GM12878 (cell line): ENCODE results near the gene TMEM120B. TPM values are rescaled to one million over a fixed set of nuclear protein-coding genes. Genes with fewer than 3 reads are reported as not detected.
A peak's percentile ranks its signal among the peaks of the same experiment; 100 is the strongest.

Experiments used
- BHLHE40 ChIP-seq, 2 experiments: fragments of 450-650 bp in 1 of 2; IDR thresholded peaks; 2 replicates each; pipeline ENCODE4 v1.6.1; 2011 to 2017; ENCODE audit warnings: low read depth in 2 of 2, borderline replicate concordance in 1 of 2, improper control_type of control experiment in 1 of 2, low read length in 1 of 2, mild to moderate bottlenecking in 1 of 2
- DPF2 ChIP-seq: fragments of 450-650 bp; IDR thresholded peaks from 2 replicates; pipeline ENCODE4 v1.6.1; 2017; ENCODE audit warnings: mild to moderate bottlenecking
- EED ChIP-seq: sonication (generic); IDR thresholded peaks from 2 replicates; pipeline ENCODE4 v1.6.1; 2016; ENCODE audit warnings: antibody characterized with exemption, low read depth
- ESRRA ChIP-seq: IDR thresholded peaks from 2 replicates; pipeline ENCODE4 v1.6.1; 2012; ENCODE audit warnings: mild to moderate bottlenecking, low read length, improper control_type of control experiment
- HCFC1 ChIP-seq: fragments of 150-350 bp; IDR thresholded peaks from 2 replicates; pipeline ENCODE4 v1.6.1; 2014; ENCODE audit warnings: low read length
- HDAC6 ChIP-seq: fragments of 200-600 bp; sonication (generic); IDR thresholded peaks from one replicate; pipeline ENCODE4 v1.8.0; 2017; ENCODE audit warnings: antibody characterized with exemption; ENCODE audit not compliant: unreplicated experiment
- HDGF ChIP-seq: fragments of 450-650 bp; IDR thresholded peaks from 2 replicates; pipeline ENCODE4 v1.6.1; 2016; ENCODE audit warnings: antibody characterized with exemption
- IRF3 ChIP-seq: fragments of 450-650 bp; IDR thresholded peaks from 2 replicates; pipeline ENCODE4 v1.6.1; 2014; ENCODE audit warnings: mild to moderate bottlenecking
- KAT2A ChIP-seq: conservative IDR thresholded peaks from 2 replicates; pipeline ENCODE4 v1.6.1; 2011; ENCODE audit warnings: low read depth, low read length; ENCODE audit not compliant: control insufficient read depth
- LARP7 ChIP-seq: fragments of 450-650 bp; IDR thresholded peaks from 2 replicates; pipeline ENCODE4 v1.6.1; 2017; ENCODE audit warnings: mild to moderate bottlenecking
- MXI1 ChIP-seq: fragments of 150-350 bp; IDR thresholded peaks from 2 replicates; pipeline ENCODE4 v1.6.1; 2011; ENCODE audit warnings: low read depth, mild to moderate bottlenecking, inconsistent platforms, low read length, improper control_type of control experiment
- NKRF ChIP-seq: fragments of 450-650 bp; conservative IDR thresholded peaks from 2 replicates; pipeline ENCODE4 v1.6.1; 2017; ENCODE audit warnings: mild to moderate bottlenecking, moderate library complexity
- POLR2AphosphoS5 ChIP-seq: IDR thresholded peaks from 2 replicates; pipeline ENCODE4 v1.6.1; 2011; ENCODE audit warnings: mild to moderate bottlenecking, low read length, inconsistent platforms
- REST ChIP-seq: IDR thresholded peaks from 2 replicates; pipeline ENCODE4 v1.6.1; 2012; ENCODE audit warnings: mild to moderate bottlenecking, low read depth, low read length
- SMAD1 ChIP-seq: fragments of 450-650 bp; IDR thresholded peaks from 2 replicates; pipeline ENCODE4 v1.6.1; 2018; ENCODE audit warnings: mild to moderate bottlenecking, low read depth; ENCODE audit not compliant: partially characterized antibody
- SMC3 ChIP-seq: IDR thresholded peaks from 2 replicates; pipeline ENCODE4 v1.6.1; 2011; ENCODE audit warnings: low read length, improper control_type of control experiment, borderline replicate concordance
- SPI1 ChIP-seq: IDR thresholded peaks from 2 replicates; pipeline ENCODE4 v1.6.1; 2011; ENCODE audit warnings: low read depth, mild to moderate bottlenecking, low read length, moderate library complexity, borderline replicate concordance; ENCODE audit not compliant: insufficient read depth
- STAT1 ChIP-seq: fragments of 450-650 bp; conservative IDR thresholded peaks from 2 replicates; pipeline ENCODE4 v1.6.1; 2014; ENCODE audit warnings: antibody characterized with exemption, mild to moderate bottlenecking
- TCF3 ChIP-seq: IDR thresholded peaks from 2 replicates; pipeline ENCODE4 v1.6.1; 2012; ENCODE audit warnings: low read depth, mild to moderate bottlenecking, low read length, borderline replicate concordance; ENCODE audit not compliant: insufficient read depth
- TCF7 ChIP-seq: IDR thresholded peaks from 2 replicates; pipeline ENCODE4 v1.6.1; 2014; ENCODE audit warnings: antibody characterized with exemption, borderline replicate concordance
- ZNF24 ChIP-seq: fragments of 450-650 bp; IDR thresholded peaks from 2 replicates; pipeline ENCODE4 v1.6.1; 2017; ENCODE audit warnings: antibody characterized with exemption, mild to moderate bottlenecking
- polyA plus RNA-seq, 11 experiments: library from polyadenylated mRNA; depleted of rRNA in 4 of 11; unstranded in 6 of 11; stranded (reverse) in 5 of 11; fragments of >200 nt; fragmentation: Nextera tagmentation in 4 of 11; fragmentation: Illumina TruSeq in 1 of 11; extraction: Ambion mirVana in 4 of 11; extraction: Trizol in 1 of 11; gene quantifications; 1 replicate in 1 of 11; 2 replicates in 10 of 11; pipeline versions ENCODE4 v1.2.1 to v1.2.3, GENCODE V29; 2011 to 2016; ENCODE audit warnings: inconsistent platforms in 2 of 11, missing spikeins in 2 of 11, low read depth in 1 of 11
- total RNA-seq, 4 experiments: library from RNA; depleted of rRNA in 3 of 4; stranded (reverse); fragments of >200 nt in 3 of 4; fragmentation: Illumina TruSeq in 1 of 4; extraction: Trizol in 1 of 4; gene quantifications; 2 replicates each; pipeline versions ENCODE4 v1.2.1 to v1.2.3, GENCODE V29; 2013 to 2021
- TF ChIP-seq, protein P1 (sequence below): IDR thresholded peaks from 2 replicates; pipeline ENCODE4 v1.6.1; 2011; ENCODE audit warnings: borderline replicate concordance, low read depth, mild to moderate bottlenecking, moderate library complexity, mixed read lengths, low read length; ENCODE audit not compliant: insufficient read depth; ENCODE audit errors: extremely low read length

Gene TMEM120B
- total and polyA plus RNA-seq, 10 of the 15 experiments (the other 5 are each of a cell fraction or from before 2014, with no cell fraction given): 4.0 to 26.2 (median 9.2) TPM

DNA sequence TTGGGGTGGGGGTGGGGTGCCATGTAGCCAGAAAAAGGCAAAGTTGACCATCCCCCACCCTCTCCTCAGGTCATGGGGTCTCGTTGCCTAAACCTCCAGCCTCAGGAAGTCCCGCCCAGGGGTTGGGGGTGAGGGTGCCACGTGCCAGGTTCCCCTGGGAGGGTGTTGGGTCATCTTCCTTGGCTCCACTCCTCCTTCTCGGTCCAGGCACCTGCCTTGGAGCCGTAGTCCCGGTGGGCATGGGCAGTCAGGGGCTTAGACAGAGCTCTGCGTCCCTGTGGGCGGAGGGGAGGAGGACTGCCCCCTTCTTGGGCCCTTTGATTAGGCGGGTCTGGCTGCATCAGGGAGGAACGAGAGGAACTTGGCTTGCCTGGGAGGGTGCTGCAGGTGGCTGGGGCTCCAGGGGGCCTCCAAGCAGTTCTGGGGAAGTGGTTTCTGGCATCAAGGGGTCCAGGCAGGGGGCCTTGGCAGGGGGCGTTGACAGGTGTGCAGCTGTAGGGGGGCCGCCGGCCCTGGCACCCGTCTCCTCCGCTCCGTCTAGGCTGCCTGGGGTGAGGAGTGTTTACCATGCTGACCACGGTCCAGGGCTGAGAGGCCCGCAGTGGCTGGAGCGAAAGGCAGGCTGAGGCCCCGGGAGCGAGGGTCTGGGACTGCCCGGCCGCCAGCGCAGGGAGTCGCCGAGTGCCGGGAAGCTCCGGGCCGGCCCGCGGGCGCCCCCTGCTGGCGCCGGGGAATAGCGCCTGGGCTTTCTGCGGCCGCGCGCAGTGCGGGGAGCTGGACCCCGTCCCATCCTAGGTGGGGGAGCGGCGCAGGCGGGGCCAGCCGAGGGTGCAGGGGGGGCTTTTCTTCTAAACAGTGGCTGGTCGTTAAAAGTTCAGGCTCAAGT is 99.1 kb downstream of the TMEM120B start (continued):
- 0 out of 2 replicates have a peak, but pooled peaks have one; percentile 7 for TF ChIP-seq REST
- TF ChIP-seq ZNF24: 0 out of 2 replicates have a peak, but pooled peaks have one; percentile 61
- no peak; the same call in 1 of the 2 replicates for TF ChIP-seq HDGF
- no peak for TF ChIP-seq STAT1
- TF ChIP-seq SMC3: peak; percentile 74; the same call in 1 of the 2 replicates
- peak; percentile 57; the same call in 1 of the 2 replicates for TF ChIP-seq LARP7
- peak; percentile 50 to 74; a peak in 3 of 4 replicates for TF ChIP-seq BHLHE40 (IDR thresholded peaks at IDR 0.05; ENCODE audit: borderline replicate concordance in 1 of 2, low read depth in 2 of 2, low read length in 1 of 2)
- TF ChIP-seq ESRRA: no peak
- TF ChIP-seq DPF2: peak; percentile 55; the same call in 1 of the 2 replicates
- TF ChIP-seq KAT2A: no peak
- TF ChIP-seq MXI1: peak; percentile 27; the same call in 1 of the 2 replicates
- no peak for TF ChIP-seq IRF3
- TF ChIP-seq SPI1: no peak
- TF ChIP-seq SMAD1: no peak
- TF ChIP-seq NKRF: peak; percentile 58; the same call in 1 of the 2 replicates
- no peak for TF ChIP-seq HDAC6
- no peak; the same call in 1 of the 2 replicates for TF ChIP-seq HCFC1
- no peak for TF ChIP-seq POLR2AphosphoS5
- TF ChIP-seq, protein P1, sequence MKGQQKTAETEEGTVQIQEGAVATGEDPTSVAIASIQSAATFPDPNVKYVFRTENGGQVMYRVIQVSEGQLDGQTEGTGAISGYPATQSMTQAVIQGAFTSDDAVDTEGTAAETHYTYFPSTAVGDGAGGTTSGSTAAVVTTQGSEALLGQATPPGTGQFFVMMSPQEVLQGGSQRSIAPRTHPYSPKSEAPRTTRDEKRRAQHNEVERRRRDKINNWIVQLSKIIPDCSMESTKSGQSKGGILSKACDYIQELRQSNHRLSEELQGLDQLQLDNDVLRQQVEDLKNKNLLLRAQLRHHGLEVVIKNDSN: peak; percentile 49
- no peak for TF ChIP-seq TCF7
- TF ChIP-seq TCF3: no peak
- TF ChIP-seq EED: no peak
